Dedifferentiated amniotic fluid mesenchymal stem cell (primary cell): ENCODE data around the gene TRIM51.
"Not testable (repeated sequence)": the region's sequence is repeated elsewhere in the genome, so short reads cannot be mapped to it uniquely, and the experiment has no call there.

ENCODE experiments used
- DNase-seq: peaks from one replicate; pipeline ENCODE4 v3.0.0-alpha.2; 2016; ENCODE audit errors: extremely low spot score

Gene TRIM51

GRCh38 chr11:55882997-55883396, at the start of gene TRIM51:
Gene TRIM51, plus strand, starts transcription at chr11:55883297. Its CDS starts 2,132 bp downstream, at chr11:55885429.
- DNase-seq: not testable (repeated sequence)

- no peak for DNase-seq
Measured at GRCh38 chr11:55838452-55838851, 44.6 kb upstream of the TRIM51 start, which contains the start of gene OR5D16. Gene OR5D16, plus strand, starts transcription at chr11:55838752. Its CDS starts 0 bp downstream, at chr11:55838752.

- DNase-seq: no peak
Measured at GRCh38 chr11:55847453-55847852, 35.6 kb upstream of the TRIM51 start.

GRCh38 chr11:55849037-55849436, 34.1 kb upstream of the TRIM51 start:
- no peak for DNase-seq

GRCh38 chr11:55852141-55852540, 31.0 kb upstream of the TRIM51 start:
- no peak for DNase-seq

- no peak for DNase-seq
Measured at GRCh38 chr11:55854704-55855103, 28.4 kb upstream of the TRIM51 start.

- not testable (repeated sequence) for DNase-seq
Measured at GRCh38 chr11:55867354-55867753, 15.7 kb upstream of the TRIM51 start.

- not testable (repeated sequence) for DNase-seq
Measured at GRCh38 chr11:55872731-55873130, 10.4 kb upstream of the TRIM51 start.

- DNase-seq: not testable (repeated sequence)
Measured at GRCh38 chr11:55873146-55873545, 10.0 kb upstream of the TRIM51 start.

- not testable (repeated sequence) for DNase-seq
Measured at GRCh38 chr11:55884995-55885394, 1.9 kb downstream of the TRIM51 start.

- DNase-seq: not testable (repeated sequence)
Measured at GRCh38 chr11:55885481-55885880, 2.4 kb downstream of the TRIM51 start.

GRCh38 chr11:55895216-55895615, 12.1 kb downstream of the TRIM51 start:
- DNase-seq: no peak

GRCh38 chr11:55902308-55902707, 19.2 kb downstream of the TRIM51 start:
- DNase-seq: no peak

GRCh38 chr11:55914482-55914881, 31.4 kb downstream of the TRIM51 start, which contains the start of gene OR5W2:
Gene OR5W2, minus strand, starts transcription at chr11:55914582. Its CDS starts 0 bp downstream, at chr11:55914582.
- no peak for DNase-seq

- DNase-seq: no peak
Measured at GRCh38 chr11:55920537-55920936, 37.4 kb downstream of the TRIM51 start.

- no peak for DNase-seq
Measured at GRCh38 chr11:55936300-55936699, 53.2 kb downstream of the TRIM51 start, which contains the start of gene OR5I1. Gene OR5I1, minus strand, starts transcription at chr11:55936400. Its CDS starts 0 bp downstream, at chr11:55936400.
